Endothelial cell of coronary artery (primary cell): ENCODE measurements around the gene SMPD3. TPM values are rescaled to one million over a fixed set of nuclear protein-coding genes. Genes with fewer than 3 reads are reported as not detected.

Experiments
- total RNA-seq: library from RNA; depleted of rRNA; stranded (reverse); fragments of >200 nt; gene quantifications from 2 replicates; pipeline ENCODE4 v1.2.3, GENCODE V29; 2014

Gene SMPD3
- under 0.01 TPM in 1 of 2 replicates, not detected in the other for total RNA-seq

GRCh38 chr16:68448360-68448970, at the start of gene SMPD3:
SMPD3 (minus strand) TSS chr16:68448508; CDS start chr16:68372181, 76,327 bp downstream.

GRCh38 chr16:68310774-68311511, 137.4 kb downstream of the SMPD3 start, which contains the start of the genes PRMT7 and SLC7A6OS:
PRMT7 (plus strand) TSS chr16:68311019; CDS start chr16:68315980, 4,961 bp downstream.
SLC7A6OS (minus strand) TSS chr16:68310946; CDS start chr16:68310926, 20 bp downstream.

Other genes starting within 250 kb of the SMPD3 start
- under 0.01 and 0.28 TPM in 2 replicates for gene ESRP2, start 212.4 kb downstream of the SMPD3 start, total RNA-seq
- gene PLA2G15, start 203.1 kb downstream of the SMPD3 start, total RNA-seq: 15.0 and 27.1 TPM in 2 replicates
- gene SLC7A6, start 184.0 kb downstream of the SMPD3 start, total RNA-seq: 21.5 and 31.0 TPM in 2 replicates
- 13.9 and 19.2 TPM in 2 replicates for gene SLC7A6OS, start 137.6 kb downstream of the SMPD3 start, total RNA-seq
- 32.8 and 41.9 TPM in 2 replicates for gene PRMT7, start 137.5 kb downstream of the SMPD3 start, total RNA-seq
- 16.4 and 18.2 TPM in 2 replicates for gene ZFP90, start 90.8 kb upstream of the SMPD3 start, total RNA-seq
- under 0.01 TPM in 1 of 2 replicates, not detected in the other for gene CDH3, start 196.8 kb upstream of the SMPD3 start, total RNA-seq